Skeletal muscle cell (primary cell): Measurements from ENCODE around the gene PARVB.
"Not testable (repeated sequence)": the region's sequence is repeated elsewhere in the genome, so short reads cannot be mapped to it uniquely, and the experiment has no call there.

Source experiments
- DNase-seq: peaks from one replicate; pipeline ENCODE4 v3.0.0-alpha.2; 2010; ENCODE audit warnings: low read depth
- H3K4me3 ChIP-seq: 2 replicates; pipeline ENCODE4 v1.5.1; 2011; ENCODE audit warnings: low read depth, mild to moderate bottlenecking, control low read depth, low read length, moderate library complexity

PARVB gene

GRCh38 chr22:44047891-44048301 is 23.8 kb downstream of the PARVB start:
- no peak overlapping the region for H3K4me3 ChIP-seq
- no peak for DNase-seq

GRCh38 chr22:44049486-44050231 is 25.6 kb downstream of the PARVB start:
- no peak overlapping the region for H3K4me3 ChIP-seq
- no peak for DNase-seq

- no peak overlapping the region for H3K4me3 ChIP-seq
- no peak for DNase-seq
Measured at GRCh38 chr22:44050766-44051355, 26.8 kb downstream of the PARVB start.

GRCh38 chr22:44051358-44051757 is 27.3 kb downstream of the PARVB start:
- H3K4me3 ChIP-seq = no peak overlapping the region
- no peak for DNase-seq

GRCh38 chr22:44051961-44052360 is 27.9 kb downstream of the PARVB start:
- no peak overlapping the region for H3K4me3 ChIP-seq
- DNase-seq = no peak

- no peak for DNase-seq
- no peak overlapping the region for H3K4me3 ChIP-seq
Measured at GRCh38 chr22:44055805-44056204, 31.7 kb downstream of the PARVB start.

GRCh38 chr22:44056649-44057048 is 32.5 kb downstream of the PARVB start:
- DNase-seq, H3K4me3 ChIP-seq: not testable (repeated sequence)

- DNase-seq = peak; percentile 28
- no peak overlapping the region for H3K4me3 ChIP-seq
Measured at GRCh38 chr22:44057401-44057987, 33.4 kb downstream of the PARVB start.

GRCh38 chr22:44063462-44064371 is 39.6 kb downstream of the PARVB start:
- no peak for DNase-seq
- no peak overlapping the region for H3K4me3 ChIP-seq

GRCh38 chr22:44067033-44067432 is 42.9 kb downstream of the PARVB start:
- no peak for DNase-seq
- H3K4me3 ChIP-seq = no peak overlapping the region

- no peak for DNase-seq
- no peak overlapping the region for H3K4me3 ChIP-seq
Measured at GRCh38 chr22:44067901-44068300, 43.8 kb downstream of the PARVB start.

- H3K4me3 ChIP-seq = no peak overlapping the region
- no peak for DNase-seq
Measured at GRCh38 chr22:44068422-44069191, 44.5 kb downstream of the PARVB start.

- no peak overlapping the region for H3K4me3 ChIP-seq
Measured at GRCh38 chr22:44070029-44070428, 45.9 kb downstream of the PARVB start.

GRCh38 chr22:44071781-44072326 is 47.8 kb downstream of the PARVB start:
- DNase-seq = no peak
- H3K4me3 ChIP-seq = no peak overlapping the region

More at GRCh38 chr22:44070029-44070428, 45.9 kb downstream of the PARVB start:
- DNase-seq = no peak

- DNase-seq = no peak
- H3K4me3 ChIP-seq = no peak overlapping the region
Measured at GRCh38 chr22:44074337-44074984, 50.4 kb downstream of the PARVB start.

- H3K4me3 ChIP-seq = no peak overlapping the region
Measured at GRCh38 chr22:44075022-44075421, 50.9 kb downstream of the PARVB start.

GRCh38 chr22:44075670-44076069 is 51.6 kb downstream of the PARVB start:
- no peak overlapping the region for H3K4me3 ChIP-seq
- no peak for DNase-seq

More at GRCh38 chr22:44075022-44075421, 50.9 kb downstream of the PARVB start:
- DNase-seq = no peak

- DNase-seq = no peak
- H3K4me3 ChIP-seq = no peak overlapping the region
Measured at GRCh38 chr22:44076825-44077224, 52.7 kb downstream of the PARVB start.
